Activated CD8-positive, alpha-beta memory T cell treated with anti-CD3 and anti-CD28 coated beads for 36 hours (primary cell): ENCODE measurements around the gene ST8SIA5. TPM values are rescaled to one million over a fixed set of nuclear protein-coding genes. Genes with fewer than 3 reads are reported as not detected.
"Not testable (repeated sequence)": the region's sequence is repeated elsewhere in the genome, so short reads cannot be mapped to it uniquely, and the experiment has no call there.

Experiments used
- CTCF ChIA-PET: fragments of 350-600 bp; sonication (Branson Sonifier 250); formaldehyde crosslinking; loops from one replicate; lab custom pipeline; 2021; ENCODE audit warnings: antibody characterized with exemption; lab: Charles Lee
- POLR2A ChIA-PET: fragments of 350-600 bp; sonication (Branson Sonifier 250); formaldehyde crosslinking; loops from one replicate; lab custom pipeline; 2021; ENCODE audit warnings: antibody characterized with exemption; lab: Charles Lee
- total RNA-seq, 2 experiments: library from RNA; stranded (reverse); gene quantifications; one replicate each; pipeline ENCODE4 v1.2.3, GENCODE V29; 2021

The ST8SIA5 gene, protein sequence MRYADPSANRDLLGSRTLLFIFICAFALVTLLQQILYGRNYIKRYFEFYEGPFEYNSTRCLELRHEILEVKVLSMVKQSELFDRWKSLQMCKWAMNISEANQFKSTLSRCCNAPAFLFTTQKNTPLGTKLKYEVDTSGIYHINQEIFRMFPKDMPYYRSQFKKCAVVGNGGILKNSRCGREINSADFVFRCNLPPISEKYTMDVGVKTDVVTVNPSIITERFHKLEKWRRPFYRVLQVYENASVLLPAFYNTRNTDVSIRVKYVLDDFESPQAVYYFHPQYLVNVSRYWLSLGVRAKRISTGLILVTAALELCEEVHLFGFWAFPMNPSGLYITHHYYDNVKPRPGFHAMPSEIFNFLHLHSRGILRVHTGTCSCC
- total RNA-seq, result not detected

DNA sequence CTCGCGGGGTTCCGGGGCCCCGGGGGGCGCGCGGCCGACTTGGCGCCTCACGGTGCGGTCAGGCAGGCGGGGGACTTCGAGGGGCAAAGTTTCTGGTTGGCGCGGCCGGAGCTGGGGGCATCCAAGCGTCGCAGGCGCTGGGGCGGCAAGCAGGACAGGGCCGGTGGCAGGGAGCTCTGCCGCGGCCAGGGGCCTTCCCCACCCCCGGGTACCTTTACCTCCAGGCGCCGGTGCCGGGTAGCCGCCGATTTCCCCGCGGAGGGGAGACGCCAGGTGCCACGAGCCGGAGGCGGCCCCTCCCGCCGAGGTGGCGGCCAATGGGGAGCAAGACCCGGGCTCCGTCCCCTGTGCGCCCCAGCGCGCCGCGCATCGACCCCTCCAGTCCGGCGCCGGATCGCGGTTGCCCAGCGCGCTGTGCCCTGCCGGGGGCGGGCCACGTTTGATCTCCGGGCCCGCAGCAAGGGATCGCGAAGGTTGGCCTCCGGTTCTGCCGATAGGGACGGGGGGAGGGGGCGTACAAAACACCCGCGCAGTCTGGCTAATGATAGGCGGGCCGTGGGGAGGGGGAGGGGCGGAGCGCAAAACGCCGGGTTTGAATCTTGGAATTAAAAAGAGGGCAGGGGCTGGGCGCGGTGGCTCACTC lies at the start of gene ST8SIA5:
ST8SIA5 (minus strand) TSS at position 495 of the 643 bp plus-strand sequence. CDS start 545 bp downstream, outside the sequence.
- POLR2A ChIA-PET, result no interaction called here
- CTCF ChIA-PET, result no interaction called here

DNA sequence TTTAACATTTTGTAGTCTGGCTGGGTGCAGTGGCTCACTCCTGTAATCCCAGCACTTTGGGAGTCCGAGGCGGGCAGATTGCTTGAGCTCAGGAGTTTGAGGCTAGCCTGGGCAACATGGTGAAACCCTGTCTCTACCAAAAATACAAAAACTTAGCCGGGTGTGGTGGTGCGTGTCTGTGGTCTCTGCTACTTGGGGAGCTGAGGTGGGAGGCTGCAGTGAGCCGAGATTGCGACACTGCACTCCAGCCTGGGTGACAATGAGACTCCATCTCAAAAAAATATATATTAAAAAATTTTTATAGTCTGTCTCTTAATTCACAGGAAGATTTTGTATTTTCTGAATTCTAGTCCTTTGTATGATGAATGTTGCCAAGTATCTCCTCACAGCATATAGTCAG lies 39.1 kb upstream of the ST8SIA5 start:
- CTCF ChIA-PET, POLR2A ChIA-PET: not testable (repeated sequence)

GRCh38 chr18:46794607-46795006 lies 37.8 kb upstream of the ST8SIA5 start:
- ChIA-PET POLR2A (no interaction called here), CTCF (no interaction called here)

- CTCF ChIA-PET, result no interaction called here
These were observed 36.7 kb upstream of the ST8SIA5 start for GRCh38 chr18:46793565-46793964.

DNA sequence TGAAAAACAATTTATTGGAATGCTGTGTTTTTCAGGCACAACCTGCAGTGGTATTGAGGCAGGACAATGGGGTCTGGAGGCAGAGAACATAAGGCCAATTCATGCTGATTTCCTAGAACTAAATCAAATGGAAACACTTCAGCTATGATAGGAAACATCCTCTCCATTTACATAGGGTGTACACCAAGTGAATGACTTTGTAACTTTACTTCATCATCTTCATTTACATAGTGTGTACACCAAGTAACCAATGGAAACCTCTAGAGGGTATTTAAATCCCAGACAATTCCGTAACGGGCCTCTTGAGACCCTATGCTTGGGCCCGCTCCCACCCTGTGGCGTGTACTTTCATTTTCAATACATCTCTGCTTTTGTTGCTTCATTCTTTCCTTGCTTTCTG lies 32.2 kb upstream of the ST8SIA5 start:
- CTCF ChIA-PET, result no interaction called here
- POLR2A ChIA-PET, result no interaction called here

More at GRCh38 chr18:46793565-46793964, 36.7 kb upstream of the ST8SIA5 start:
- POLR2A ChIA-PET, result no interaction called here

DNA sequence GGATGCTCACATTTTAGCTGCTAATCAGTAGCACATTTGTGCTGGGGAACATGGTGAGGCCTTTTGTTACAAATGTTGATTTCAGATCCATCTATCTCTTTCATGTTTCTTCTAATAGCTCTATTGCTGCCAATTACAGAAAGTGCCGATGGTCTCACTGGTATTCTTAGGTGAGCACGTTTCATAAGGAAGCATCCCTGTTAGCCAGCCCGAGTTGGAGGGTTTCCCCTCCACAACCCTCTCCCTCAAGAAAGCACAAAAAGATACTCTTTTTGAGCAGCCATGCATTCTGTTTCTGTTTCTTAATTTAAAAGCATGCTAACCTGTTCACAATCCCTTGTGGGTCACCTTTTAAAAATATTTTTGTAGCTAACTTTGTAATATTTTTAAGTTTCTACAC lies 30.8 kb upstream of the ST8SIA5 start:
- ChIA-PET CTCF (no interaction called here), POLR2A (no interaction called here)

- ChIA-PET CTCF (no interaction called here), POLR2A (no interaction called here)
These were observed 15.5 kb upstream of the ST8SIA5 start for GRCh38 chr18:46772357-46772756.

- ChIA-PET POLR2A (no interaction called here), CTCF (no interaction called here)
These were observed 14.3 kb upstream of the ST8SIA5 start for GRCh38 chr18:46771141-46771540.

GRCh38 chr18:46770708-46771107 lies 13.9 kb upstream of the ST8SIA5 start:
- ChIA-PET CTCF (no interaction called here), POLR2A (no interaction called here)

DNA sequence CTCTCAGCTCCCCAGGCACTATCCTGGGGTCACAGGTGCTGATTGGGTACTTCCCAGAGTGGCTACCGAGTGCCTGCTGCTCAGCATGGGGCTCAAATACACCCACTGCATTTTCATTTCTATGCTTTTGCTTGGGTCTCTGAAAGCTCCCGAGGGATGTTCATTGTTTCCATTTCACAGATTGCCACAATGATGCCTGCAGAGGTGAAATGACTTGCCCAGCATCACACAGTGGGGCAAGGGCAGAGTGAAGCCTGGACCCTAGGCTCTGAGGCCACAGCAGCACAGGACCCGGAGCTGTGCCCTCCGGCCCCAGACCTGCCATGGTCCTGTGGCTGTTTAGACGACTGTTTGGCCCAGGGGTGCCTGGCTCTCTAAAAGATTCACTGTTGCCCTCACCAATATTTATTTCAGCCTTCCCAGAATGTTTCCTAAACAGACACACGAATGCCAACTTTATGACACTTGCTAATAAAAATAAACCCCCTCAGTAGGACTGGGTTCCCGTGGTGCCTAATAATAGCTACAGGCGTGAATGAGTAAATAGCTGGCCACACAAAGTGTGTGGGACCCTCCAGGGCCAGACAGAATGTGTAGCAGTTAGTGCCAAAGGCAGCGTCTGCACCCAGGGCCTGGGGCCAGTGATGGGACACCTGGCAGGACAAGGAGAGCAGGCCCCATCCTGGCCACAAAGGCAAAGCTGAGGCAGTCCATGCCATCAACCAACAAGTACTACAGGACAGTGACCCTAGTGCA lies 11.5 kb upstream of the ST8SIA5 start:
- ChIA-PET POLR2A (no interaction called here), CTCF (no interaction called here)

GRCh38 chr18:46767217-46767616 lies 10.4 kb upstream of the ST8SIA5 start:
- ChIA-PET CTCF (no interaction called here), POLR2A (no interaction called here)

DNA sequence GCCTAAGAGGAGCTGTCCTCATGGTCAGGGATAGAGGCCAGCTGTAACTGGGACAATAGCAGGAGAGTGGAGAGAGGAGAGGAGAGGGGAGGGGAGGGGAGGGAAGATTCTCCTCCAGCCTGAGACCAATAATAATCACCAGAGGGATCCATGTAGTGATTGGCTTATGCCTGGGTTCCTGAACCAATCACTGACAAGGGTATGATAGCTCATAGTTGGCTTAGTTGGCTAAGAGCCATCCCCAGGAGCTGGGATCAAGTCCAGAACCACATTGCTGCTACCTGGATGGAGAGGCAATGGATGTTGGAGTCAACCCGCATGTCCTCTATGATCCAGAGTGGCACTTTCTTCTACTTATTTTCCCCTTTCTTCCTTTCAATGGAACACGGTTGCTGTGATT lies 7.7 kb upstream of the ST8SIA5 start:
- ChIA-PET CTCF (no interaction called here), POLR2A (no interaction called here)

DNA sequence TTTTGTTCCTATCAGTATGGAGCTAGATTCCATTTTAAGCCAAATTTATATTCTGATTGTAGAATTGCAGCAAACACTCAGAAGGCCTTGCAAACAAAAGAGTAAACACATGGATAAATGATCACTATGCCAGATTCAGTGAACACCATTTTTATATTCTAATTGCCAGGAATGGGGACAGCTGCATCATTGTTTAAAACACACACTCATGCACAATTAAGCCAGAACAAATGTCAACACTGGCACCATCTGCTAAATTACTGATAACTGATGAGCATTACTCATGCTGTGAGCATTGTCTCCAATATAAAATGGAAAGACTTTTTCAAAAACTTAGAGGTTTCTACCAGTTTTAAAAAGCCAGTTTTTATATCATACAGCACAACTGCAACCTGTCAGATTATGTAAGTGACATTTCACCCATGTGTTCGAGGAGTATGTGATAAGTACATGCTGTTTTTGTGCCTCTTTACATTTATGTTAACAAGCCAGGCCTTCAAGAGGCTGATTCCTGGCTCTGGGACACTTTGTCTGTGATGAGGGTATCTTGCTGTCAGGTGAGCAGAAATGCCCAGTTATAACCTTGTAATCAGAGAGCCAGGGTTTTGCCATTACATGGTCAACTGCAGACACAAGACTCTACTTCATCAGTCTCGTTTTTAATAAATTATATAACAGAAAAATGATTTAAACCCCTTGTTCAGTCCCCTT lies 4.4 kb upstream of the ST8SIA5 start:
- ChIA-PET POLR2A (no interaction called here), CTCF (no interaction called here)

DNA sequence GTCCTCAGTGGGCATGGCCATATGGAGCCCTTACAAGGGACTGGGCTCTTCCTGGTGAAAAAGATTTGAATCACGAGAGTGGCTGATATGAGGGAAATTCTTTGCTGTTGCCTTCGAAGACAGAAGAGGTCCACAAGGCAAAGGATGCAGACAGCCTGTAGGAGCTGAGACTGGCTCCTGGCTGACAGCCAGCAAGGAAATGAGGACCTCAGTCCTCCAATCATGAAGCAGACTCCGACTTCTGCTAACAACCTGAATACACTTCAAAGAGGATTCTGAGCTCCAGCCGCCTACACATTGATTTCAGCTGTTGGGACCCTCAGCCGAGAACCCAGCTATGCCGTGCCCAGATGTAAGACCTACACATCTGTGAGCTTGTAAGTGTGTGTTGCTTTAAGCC lies 3.0 kb upstream of the ST8SIA5 start:
- CTCF ChIA-PET, result no interaction called here
- POLR2A ChIA-PET, result no interaction called here

DNA sequence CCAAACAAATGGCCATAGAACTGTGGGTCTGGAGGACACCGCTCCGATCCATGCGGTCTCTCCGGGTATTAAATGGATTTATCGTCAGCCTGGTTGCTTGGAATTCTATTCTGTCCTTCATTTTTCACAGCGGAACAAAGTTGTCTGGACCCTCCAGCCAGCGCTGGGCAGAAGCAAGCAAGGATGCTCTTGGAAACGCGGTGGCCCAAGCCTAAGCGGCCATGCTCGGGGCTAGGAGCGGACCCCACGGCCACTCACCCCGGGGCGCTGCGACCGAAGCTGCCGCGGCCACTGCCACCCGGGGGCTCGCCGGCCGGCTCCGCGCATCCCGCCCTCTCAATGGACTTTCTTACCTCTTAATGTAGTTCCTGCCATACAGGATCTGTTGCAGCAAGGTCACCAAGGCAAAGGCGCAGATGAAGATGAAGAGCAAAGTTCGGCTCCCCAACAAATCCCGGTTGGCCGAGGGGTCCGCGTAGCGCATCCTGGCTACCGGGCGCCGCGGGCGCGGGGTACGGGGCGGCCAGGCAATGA lies 761 bp downstream of the ST8SIA5 start:
- CTCF ChIA-PET, result no interaction called here
- POLR2A ChIA-PET, result no interaction called here

GRCh38 chr18:46755315-46756024 lies 1.4 kb downstream of the ST8SIA5 start:
- ChIA-PET CTCF (no interaction called here), POLR2A (no interaction called here)

- POLR2A ChIA-PET, result no interaction called here
- CTCF ChIA-PET, result no interaction called here
These were observed 2.1 kb downstream of the ST8SIA5 start for GRCh38 chr18:46754661-46755292.

DNA sequence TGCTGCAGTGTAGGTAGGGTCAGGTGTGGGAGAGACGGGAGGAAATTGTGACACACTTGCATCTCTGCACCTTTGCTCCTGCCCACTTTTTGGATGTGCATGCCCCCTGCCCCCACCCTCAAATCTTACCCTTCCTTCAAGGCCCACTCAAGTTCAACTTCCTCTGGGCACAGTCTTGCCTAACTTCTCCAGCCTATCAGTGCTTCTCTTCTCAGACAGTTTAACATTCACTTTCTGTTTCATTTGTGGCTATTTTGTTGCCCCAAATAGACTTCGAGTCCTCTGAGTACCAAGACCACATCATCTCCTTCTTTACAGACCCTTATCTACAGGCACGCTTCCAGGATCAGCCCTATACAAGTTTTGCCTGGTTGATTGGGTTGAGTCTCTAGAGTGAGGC lies 2.7 kb downstream of the ST8SIA5 start:
- POLR2A ChIA-PET, result no interaction called here
- CTCF ChIA-PET, result no interaction called here

GRCh38 chr18:46751882-46752281 lies 5.0 kb downstream of the ST8SIA5 start:
- ChIA-PET CTCF (no interaction called here), POLR2A (no interaction called here)
